Cardiac muscle cell (in vitro differentiated cells and primary cell): ENCODE measurements around the gene PPP1R1C. TPM values are rescaled to one million over a fixed set of nuclear protein-coding genes. Genes with fewer than 3 reads are reported as not detected.
A peak's percentile ranks its signal among the peaks of the same experiment; 100 is the strongest.

Source experiments
- DNase-seq, 2 donors: peaks; one replicate each; pipeline versions ENCODE4 v3.0.0 to v3.0.0-alpha.2; 2010 to 2017; ENCODE audit warnings: low read depth in 1 of 2, low spot score in 1 of 2
- H3K27ac ChIP-seq: fragments of 200-600 bp; sonication (generic); 2 replicates; pipeline ENCODE4 v1.5.1; 2016
- H3K27me3 ChIP-seq: fragments of 200-600 bp; sonication (generic); 2 replicates; pipeline ENCODE4 v1.6.0; 2016; ENCODE audit warnings: control low read depth
- H3K36me3 ChIP-seq: fragments of 200-600 bp; sonication (generic); 2 replicates; pipeline ENCODE4 v1.5.1; 2016; ENCODE audit warnings: control low read depth
- H3K4me1 ChIP-seq: fragments of 200-600 bp; sonication (generic); 2 replicates; pipeline ENCODE4 v1.8.1; 2017; ENCODE audit warnings: low read depth, mild to moderate bottlenecking, mixed run types
- H3K4me3 ChIP-seq: fragments of 200-600 bp; sonication (generic); 2 replicates; pipeline ENCODE4 v1.5.1; 2016; ENCODE audit warnings: mild to moderate bottlenecking
- H3K9me3 ChIP-seq: fragments of 200-600 bp; sonication (generic); 2 replicates; pipeline ENCODE4 v1.5.1; 2017; ENCODE audit warnings: low read depth, mild to moderate bottlenecking, control low read depth
- polyA plus RNA-seq: library from polyadenylated mRNA; unstranded; fragments of >200 nt; fragmentation: Nextera tagmentation; extraction: Ambion mirVana; gene quantifications from 2 replicates; pipeline ENCODE4 v1.2.1, GENCODE V29; 2016
- total RNA-seq: library from RNA; depleted of rRNA; stranded (reverse); fragments of >200 nt; gene quantifications from 2 replicates; pipeline ENCODE4 v1.2.3, GENCODE V29; 2016
- TF ChIP-seq, protein P1 (sequence below): IDR thresholded peaks from 2 replicates; pipeline ENCODE4 v1.5.1; 2012; ENCODE audit warnings: low read depth, mild to moderate bottlenecking, low read length

Gene PPP1R1C
- total and polyA plus RNA-seq, 2 experiments from 2014 or later, result 8.6 to 12.1 TPM

DNA sequence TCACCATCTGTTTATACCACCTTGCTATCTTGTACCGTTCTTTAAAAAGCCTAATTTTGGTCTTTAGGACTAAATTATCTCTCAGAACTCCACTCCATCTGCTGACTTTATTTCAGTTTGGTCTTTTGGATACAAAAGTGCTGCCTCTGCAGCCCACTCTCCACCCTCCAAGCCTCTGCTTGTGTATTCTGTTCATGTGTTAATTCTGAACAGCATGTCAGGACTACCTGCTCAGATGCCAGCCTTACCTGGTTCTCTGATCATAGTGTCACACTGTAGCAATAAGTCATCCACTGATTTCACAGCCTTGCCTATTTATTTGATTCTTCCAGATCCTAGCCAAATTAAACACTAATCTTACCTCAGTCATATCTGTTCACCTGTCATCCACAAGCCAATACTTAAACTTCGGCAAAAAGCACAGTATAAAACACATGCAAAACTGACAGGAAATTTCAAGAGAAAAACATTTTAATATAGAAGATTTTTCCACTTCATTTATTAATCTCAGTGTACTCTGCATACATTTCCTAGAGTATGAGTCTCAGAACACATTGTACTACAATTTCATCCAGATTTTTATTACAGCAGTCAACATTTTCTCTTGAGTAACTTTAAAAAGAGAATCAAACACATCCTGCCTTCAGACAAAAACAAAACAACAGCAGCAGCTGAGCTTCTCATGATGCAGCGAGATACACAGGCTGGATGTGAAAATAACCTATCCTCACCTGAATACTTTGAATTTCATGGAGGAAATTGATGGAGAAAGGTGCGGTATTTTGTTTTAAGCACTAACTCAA, 64.9 kb downstream of the PPP1R1C start:
- H3K27me3 ChIP-seq, result no peaks in the 10 kb centered on the region
- H3K9me3 ChIP-seq, result no peaks in the 10 kb centered on the region
- DNase-seq, result no peak
- TF ChIP-seq, protein P1, sequence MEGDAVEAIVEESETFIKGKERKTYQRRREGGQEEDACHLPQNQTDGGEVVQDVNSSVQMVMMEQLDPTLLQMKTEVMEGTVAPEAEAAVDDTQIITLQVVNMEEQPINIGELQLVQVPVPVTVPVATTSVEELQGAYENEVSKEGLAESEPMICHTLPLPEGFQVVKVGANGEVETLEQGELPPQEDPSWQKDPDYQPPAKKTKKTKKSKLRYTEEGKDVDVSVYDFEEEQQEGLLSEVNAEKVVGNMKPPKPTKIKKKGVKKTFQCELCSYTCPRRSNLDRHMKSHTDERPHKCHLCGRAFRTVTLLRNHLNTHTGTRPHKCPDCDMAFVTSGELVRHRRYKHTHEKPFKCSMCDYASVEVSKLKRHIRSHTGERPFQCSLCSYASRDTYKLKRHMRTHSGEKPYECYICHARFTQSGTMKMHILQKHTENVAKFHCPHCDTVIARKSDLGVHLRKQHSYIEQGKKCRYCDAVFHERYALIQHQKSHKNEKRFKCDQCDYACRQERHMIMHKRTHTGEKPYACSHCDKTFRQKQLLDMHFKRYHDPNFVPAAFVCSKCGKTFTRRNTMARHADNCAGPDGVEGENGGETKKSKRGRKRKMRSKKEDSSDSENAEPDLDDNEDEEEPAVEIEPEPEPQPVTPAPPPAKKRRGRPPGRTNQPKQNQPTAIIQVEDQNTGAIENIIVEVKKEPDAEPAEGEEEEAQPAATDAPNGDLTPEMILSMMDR, result no peak
- H3K27ac ChIP-seq, result no peak overlapping the region
- H3K4me1 ChIP-seq, result peaks cover 8% of the 10 kb centered on the region
- H3K36me3 ChIP-seq, result no peaks in the 10 kb centered on the region
- H3K4me3 ChIP-seq, result no peak overlapping the region

DNA sequence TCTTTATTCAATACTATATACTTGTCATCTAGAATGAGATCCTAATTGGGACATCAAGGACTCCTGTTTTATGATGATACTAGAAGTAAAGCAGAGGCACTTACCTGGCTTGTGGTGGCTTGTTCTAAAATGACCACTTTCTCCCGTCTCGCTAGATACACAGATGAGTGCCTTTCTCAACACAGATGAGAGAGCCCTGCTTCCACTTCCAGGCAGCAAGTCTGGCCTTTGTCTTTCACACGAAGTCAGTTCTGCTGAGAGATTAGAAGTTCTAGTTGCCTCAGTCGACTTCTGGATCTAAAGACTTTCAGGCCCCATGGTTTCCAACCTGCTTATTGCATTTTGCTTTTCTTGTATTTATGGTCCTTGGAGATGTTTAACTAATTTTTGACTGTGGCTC, 70.3 kb downstream of the PPP1R1C start:
- Histone ChIP-seq H3K36me3 (no peaks in the 10 kb centered on the region), H3K27ac (no peak overlapping the region), H3K9me3 (no peaks in the 10 kb centered on the region), H3K4me1 (peaks cover 13% of the 10 kb centered on the region), H3K27me3 (no peaks in the 10 kb centered on the region), H3K4me3 (no peak overlapping the region)
- peak in 1 of 2 donors; percentile 24 for DNase-seq
- TF ChIP-seq, protein P1, result no peak

DNA sequence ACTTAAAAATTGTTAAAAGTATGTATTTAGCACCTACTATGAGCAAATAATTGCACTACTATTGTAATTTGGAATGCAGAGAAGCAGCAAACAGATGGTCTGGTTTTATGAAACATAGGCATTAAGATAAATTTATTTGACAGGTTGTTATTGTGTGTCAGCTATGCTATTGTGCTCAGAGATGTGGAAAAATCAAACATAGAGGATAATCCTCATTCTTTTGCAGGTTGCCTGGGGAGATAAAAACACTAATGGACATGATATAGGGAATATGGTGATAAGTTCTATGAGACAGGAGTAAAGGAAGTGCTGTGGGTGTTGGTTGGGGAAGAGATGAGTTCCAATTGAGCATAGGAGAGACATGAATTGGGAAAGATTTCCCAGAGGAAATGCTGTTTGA, 71.3 kb downstream of the PPP1R1C start:
- Histone ChIP-seq H3K36me3 (no peaks in the 10 kb centered on the region), H3K27ac (no peak overlapping the region), H3K4me1 (peaks cover 11% of the 10 kb centered on the region), H3K27me3 (no peaks in the 10 kb centered on the region), H3K4me3 (no peak overlapping the region), H3K9me3 (no peaks in the 10 kb centered on the region)
- TF ChIP-seq, protein P1, result no peak
- no peak for DNase-seq

DNA sequence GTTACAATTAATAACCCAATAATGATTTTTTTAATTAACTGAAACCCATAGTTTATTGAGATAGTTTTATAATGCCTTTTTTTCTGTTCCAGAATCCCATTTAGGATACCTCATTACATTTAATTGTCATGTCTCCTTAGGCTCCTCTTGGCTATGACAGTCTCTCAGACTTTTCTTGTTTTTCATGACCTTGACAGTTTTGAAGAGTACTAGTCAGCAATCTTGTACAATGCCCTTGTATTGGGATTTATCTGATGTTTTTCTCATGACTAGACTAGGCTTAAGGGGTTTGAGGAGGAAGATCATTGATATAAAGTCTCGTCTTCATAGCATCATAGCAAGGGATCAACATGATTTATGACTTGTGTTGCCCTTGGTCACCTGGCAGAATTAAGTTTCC, 72.4 kb downstream of the PPP1R1C start:
- no peak overlapping the region for H3K27ac ChIP-seq
- TF ChIP-seq, protein P1, result no peak
- H3K27me3 ChIP-seq, result no peaks in the 10 kb centered on the region
- no peak for DNase-seq
- no peaks in the 10 kb centered on the region for H3K36me3 ChIP-seq
- H3K9me3 ChIP-seq, result no peaks in the 10 kb centered on the region
- no peak overlapping the region for H3K4me3 ChIP-seq
- H3K4me1 ChIP-seq, result peaks cover 5% of the 10 kb centered on the region

DNA sequence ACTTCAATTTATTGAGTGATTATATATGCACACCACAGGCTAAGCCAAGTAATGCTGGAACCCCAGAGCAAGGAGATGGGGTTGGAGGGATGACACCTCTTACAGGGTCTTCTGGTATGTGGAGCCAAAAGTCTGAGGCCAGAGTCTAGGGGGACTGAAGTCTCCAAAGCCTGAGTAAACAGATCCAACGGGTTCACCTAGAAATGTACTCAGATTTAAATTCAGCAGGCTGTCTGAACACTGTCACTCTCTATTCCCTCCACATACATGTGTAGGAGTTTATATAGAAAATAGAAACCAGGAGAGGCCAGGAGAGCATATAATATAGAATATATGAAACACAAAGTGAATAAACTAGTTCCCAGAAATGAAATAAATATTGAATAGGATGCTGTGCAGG, 76.1 kb downstream of the PPP1R1C start:
- Histone ChIP-seq H3K27me3 (no peaks in the 10 kb centered on the region), H3K27ac (no peak overlapping the region), H3K36me3 (no peaks in the 10 kb centered on the region), H3K4me3 (no peak overlapping the region), H3K9me3 (no peaks in the 10 kb centered on the region), H3K4me1 (no peaks in the 10 kb centered on the region)
- TF ChIP-seq, protein P1, result no peak
- no peak for DNase-seq
